WTC11 (cell line): Measurements from ENCODE around the gene C4orf54.

Experiments used
- ATF3 ChIP-seq: sonication (generic); formaldehyde crosslinking; conservative IDR thresholded peaks from 2 replicates; pipeline ENCODE4 v1.8.1; 2022; ENCODE audit warnings: mild to moderate bottlenecking, missing genetic modification reagents
- CTCF ChIP-seq: fragments of 200-600 bp; IDR thresholded peaks from 2 replicates; pipeline ENCODE4 v1.8.0; 2022; ENCODE audit warnings: antibody characterized with exemption
- ELF4 ChIP-seq: sonication (generic); formaldehyde crosslinking; IDR thresholded peaks from 2 replicates; pipeline ENCODE4 v1.8.1; 2022; ENCODE audit warnings: low read depth, mild to moderate bottlenecking, moderate library complexity, missing genetic modification reagents
- GABPB1 ChIP-seq: sonication (generic); formaldehyde crosslinking; IDR thresholded peaks from 2 replicates; pipeline ENCODE4 v1.8.1; 2023; ENCODE audit warnings: mild to moderate bottlenecking, missing genetic modification reagents

DNA sequence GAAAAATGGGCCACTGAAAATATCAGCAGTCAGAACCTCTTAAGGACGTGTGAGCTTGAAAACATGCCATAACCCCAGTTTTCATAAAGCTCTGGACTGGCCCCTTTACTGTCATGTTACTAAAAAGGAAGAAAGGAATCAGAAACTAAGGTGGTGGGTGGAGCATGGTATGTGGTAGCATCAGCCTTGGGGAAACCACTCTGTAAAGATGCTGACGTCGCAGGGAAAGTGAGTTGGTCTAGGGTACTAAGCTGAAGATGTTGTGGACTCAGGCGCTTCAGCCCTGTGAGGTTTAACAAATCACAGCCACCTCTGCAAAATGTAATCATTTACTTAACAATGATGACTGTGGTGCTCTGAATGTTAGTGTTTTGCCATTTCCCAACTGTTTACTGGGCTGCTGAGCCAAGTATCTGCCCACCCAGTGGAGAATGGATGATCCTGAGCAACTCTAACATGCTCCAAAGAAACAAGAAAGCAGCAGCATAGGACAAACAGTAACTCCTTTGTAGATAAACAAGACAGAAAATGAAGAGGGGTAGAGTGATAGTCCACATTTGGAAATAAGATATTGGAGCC is 33.4 kb downstream of the C4orf54 start:
- TF ChIP-seq CTCF (no peak), ELF4 (CRISPR knock-in tag) (no peak), GABPB1 (no peak), ATF3 (no peak)
